RWPE1 (cell line): ENCODE measurements around the gene NENF.

Source experiments
- CTCF ChIA-PET: fragments of 350-600 bp; sonication (Branson Sonifier 250); formaldehyde crosslinking; extraction: SDS; loops from one replicate; lab custom pipeline; 2021; lab: Yijun Ruan, JAX
- POLR2A ChIA-PET: fragments of 400-600 bp; formaldehyde crosslinking; extraction: SDS; loops from one replicate; lab custom pipeline; 2020; ENCODE audit warnings: antibody characterized with exemption; ENCODE audit not compliant: low non-redundant PET; lab: Yijun Ruan, JAX
- DNase-seq: peaks from one replicate; pipeline ENCODE4 v3.0.0; 2012; ENCODE audit warnings: low spot score
- H3K27ac ChIP-seq: fragments of 450-650 bp; 2 replicates; pipeline ENCODE4 v1.5.1; 2017
- CTCF ChIP-seq: fragments of 450-650 bp; conservative IDR thresholded peaks from 2 replicates; pipeline ENCODE4 v1.5.1; 2017; ENCODE audit warnings: low read depth, mild to moderate bottlenecking

The NENF gene

DNA sequence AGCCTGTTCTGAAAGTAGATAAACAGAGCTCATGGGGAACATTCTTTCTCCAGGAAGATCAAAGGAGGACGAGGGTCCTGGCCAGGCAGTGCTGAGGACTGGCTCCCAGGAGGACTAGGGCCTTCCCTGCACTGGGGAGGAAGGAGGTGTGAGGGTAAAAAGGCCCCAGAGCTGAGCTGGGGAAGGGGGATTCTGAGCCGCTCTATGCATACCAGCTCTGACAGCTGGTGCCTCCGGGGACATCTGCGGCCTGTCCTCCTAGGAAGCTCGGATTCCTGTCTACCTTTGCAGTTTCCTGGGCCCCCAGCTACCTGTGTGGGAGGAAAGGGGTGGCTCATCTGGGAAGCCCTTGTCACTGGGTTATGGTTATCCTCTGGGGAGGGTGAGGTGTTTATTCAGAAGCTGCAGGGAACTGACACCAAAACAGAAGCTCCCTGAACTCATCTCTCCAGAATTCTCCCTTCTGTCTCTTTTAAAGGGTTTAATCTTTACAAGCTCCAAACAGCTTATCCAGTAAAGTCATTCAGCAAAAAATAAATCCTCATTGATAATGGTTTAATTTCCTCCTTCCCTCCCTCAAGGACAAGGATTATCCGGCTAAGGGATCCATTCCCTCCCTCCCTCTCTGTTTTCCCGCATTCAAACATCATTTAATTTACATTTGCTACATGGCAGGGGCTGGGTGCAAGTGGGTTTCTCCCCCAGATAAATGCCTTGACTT is 31.0 kb downstream of the NENF start:
- no peak overlapping the region for H3K27ac ChIP-seq
- TF ChIP-seq CTCF, result no peak
- DNase-seq, result no peak
- POLR2A ChIA-PET, result interaction anchor here (0.6 kb wide), 1 partner anchor 1911 kb away, joined by 3 read pairs; no protein-coding TSS in a partner anchor
- CTCF ChIA-PET, result interaction anchor here (1.6 kb wide), 1 partner anchor 401 kb away, joined by 3 read pairs; no protein-coding TSS in a partner anchor

DNA sequence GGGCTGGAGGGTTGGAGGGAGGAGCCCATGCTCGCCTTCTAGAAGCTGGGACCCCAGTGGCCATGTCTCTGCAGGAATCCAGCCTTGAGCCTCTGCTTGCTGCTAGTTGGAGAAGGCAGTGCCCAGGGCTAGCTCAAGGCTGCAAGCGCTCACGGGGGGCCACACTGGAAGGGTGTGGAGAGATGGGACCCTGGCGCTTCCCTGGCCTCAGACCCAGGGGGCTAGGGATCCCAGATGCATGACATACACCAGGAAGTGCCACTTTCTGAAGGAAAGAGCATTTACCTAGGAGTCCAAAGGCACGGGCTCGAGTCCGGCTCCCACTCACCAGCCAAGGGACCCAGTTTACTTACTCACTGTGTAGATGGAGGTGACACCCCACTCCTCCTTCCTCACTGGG is 32.6 kb downstream of the NENF start:
- CTCF ChIA-PET, result interaction anchor here (0.6 to 1.3 kb wide), 3 partner anchors 9 to 176 kb away, joined by 3 to 9 read pairs (median 3); partner anchors contain the start of gene ATF3
- DNase-seq, result no peak
- no peak for TF ChIP-seq CTCF
- H3K27ac ChIP-seq, result no peak overlapping the region
- POLR2A ChIA-PET, result no interaction called here

DNA sequence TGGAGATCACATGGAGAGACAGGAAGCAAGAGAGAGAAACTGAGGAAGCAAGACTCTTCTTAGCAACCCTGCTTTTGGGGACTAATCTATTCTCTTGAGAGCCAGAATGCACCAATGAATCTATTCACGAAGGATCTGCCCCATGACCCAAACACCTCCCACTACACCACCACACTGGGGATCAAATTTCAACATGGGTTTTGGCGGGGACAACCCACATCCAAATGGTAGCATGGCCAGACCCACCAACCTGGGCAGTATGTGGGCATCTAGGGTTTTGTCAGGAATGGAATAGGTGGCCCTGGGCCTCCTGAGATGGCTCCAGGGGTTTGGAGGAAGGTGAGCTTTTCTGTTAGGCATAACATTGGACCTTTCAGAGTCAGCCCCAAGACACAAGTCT is 33.7 kb downstream of the NENF start:
- POLR2A ChIA-PET, result no interaction called here
- no peak overlapping the region for H3K27ac ChIP-seq
- no peak for DNase-seq
- TF ChIP-seq CTCF, result no peak
- CTCF ChIA-PET, result no interaction called here

- no peak overlapping the region for H3K27ac ChIP-seq
- DNase-seq, result no peak
- ChIA-PET CTCF (no interaction called here), POLR2A (no interaction called here)
- no peak for TF ChIP-seq CTCF
Observed at GRCh38 chr1:212466898-212467650, 34.4 kb downstream of the NENF start.

GRCh38 chr1:212467843-212468482 is 35.2 kb downstream of the NENF start:
- ChIA-PET CTCF (interaction anchor here (0.6 kb wide), 1 partner anchor 10 kb away, joined by 5 read pairs; no protein-coding TSS in a partner anchor), POLR2A (no interaction called here)
- no peak for DNase-seq
- no peak overlapping the region for H3K27ac ChIP-seq
- TF ChIP-seq CTCF, result no peak

GRCh38 chr1:212470059-212470458 is 37.3 kb downstream of the NENF start:
- no peak for TF ChIP-seq CTCF
- ChIA-PET POLR2A (no interaction called here), CTCF (interaction anchor here (0.7 to 1.0 kb wide), 4 partner anchors 14 to 400 kb away, joined by 3 to 8 read pairs (median 4); no protein-coding TSS in a partner anchor)
- H3K27ac ChIP-seq, result peak overlapping the region; percentile 72
- DNase-seq, result peak; percentile 71
